Left forelimb (tissue), 1 donor: ENCODE measurements around the gene FLRT1.

Source experiments
- DNase-seq: peaks from one replicate; pipeline ENCODE4 v3.0.0-alpha.2; 2018; ENCODE audit warnings: low spot score

The FLRT1 gene

GRCh38 chr11:64067230-64067993 is 31.7 kb downstream of the FLRT1 start:
- no peak for DNase-seq

GRCh38 chr11:64068705-64069400 is 33.1 kb downstream of the FLRT1 start:
- no peak for DNase-seq

- DNase-seq, result no peak
Measured at GRCh38 chr11:64069401-64070313, 33.9 kb downstream of the FLRT1 start.

GRCh38 chr11:64070314-64070681 is 34.6 kb downstream of the FLRT1 start:
- DNase-seq, result no peak

- no peak for DNase-seq
Measured at GRCh38 chr11:64071849-64072248, 36.1 kb downstream of the FLRT1 start.

GRCh38 chr11:64072403-64072802 is 36.7 kb downstream of the FLRT1 start:
- no peak for DNase-seq

GRCh38 chr11:64072871-64073270 is 37.1 kb downstream of the FLRT1 start:
- DNase-seq, result no peak

- DNase-seq, result no peak
Measured at GRCh38 chr11:64073542-64073941, 37.8 kb downstream of the FLRT1 start.

GRCh38 chr11:64074239-64074638 is 38.5 kb downstream of the FLRT1 start:
- no peak for DNase-seq

GRCh38 chr11:64076758-64077157 is 41.0 kb downstream of the FLRT1 start:
- no peak for DNase-seq

- DNase-seq, result no peak
Measured at GRCh38 chr11:64077607-64078006, 41.9 kb downstream of the FLRT1 start.

GRCh38 chr11:64078284-64078683 is 42.6 kb downstream of the FLRT1 start:
- no peak for DNase-seq

- DNase-seq, result no peak
Measured at GRCh38 chr11:64078905-64079304, 43.2 kb downstream of the FLRT1 start.

- DNase-seq, result no peak
Measured at GRCh38 chr11:64080390-64080789, 44.7 kb downstream of the FLRT1 start.

GRCh38 chr11:64081745-64082442 is 46.2 kb downstream of the FLRT1 start:
- DNase-seq, result no peak

- DNase-seq, result no peak
Measured at GRCh38 chr11:64083398-64084080, 47.8 kb downstream of the FLRT1 start.

GRCh38 chr11:64084146-64084950 is 48.6 kb downstream of the FLRT1 start:
- no peak for DNase-seq

- DNase-seq, result no peak
Measured at GRCh38 chr11:64084951-64085710, 49.4 kb downstream of the FLRT1 start.
